ENCODE data around the gene NIM1K.
"Not testable (repeated sequence)": the region's sequence is repeated elsewhere in the genome, so short reads cannot be mapped to it uniquely, and the experiment has no call there.

Gene NIM1K

GRCh38 chr5:43191740-43192557, at the start of gene NIM1K:
Gene NIM1K, plus strand, starts transcription at chr5:43192225. Its CDS starts 53,551 bp downstream, at chr5:43245776.
- peak; percentile 74 for ATAC-seq
- peak within 1 kb of the TSS; percentile 92 to 94 for H3K4me3 Mint-ChIP-seq
- H3K4me1 Mint-ChIP-seq, result peaks cover 47% of the 10 kb centered on the region
- peak within 1 kb of the TSS; percentile 95 to 99 for H3K27ac Mint-ChIP-seq
- no peaks in the 10 kb centered on the region for H3K9me3 Mint-ChIP-seq
- peaks cover 17% of the 10 kb centered on the region for H3K27me3 Mint-ChIP-seq
- peak; percentile 60 to 61 for DNase-seq

- Mint-ChIP-seq H3K4me1 (peaks cover 12% of the 10 kb centered on the region), H3K9me3 (no peaks in the 10 kb centered on the region), H3K4me3 (no peak overlapping the region), H3K27ac (peak overlapping the region in 1 of 2 donors; percentile 48), H3K27me3 (no peaks in the 10 kb centered on the region)
- DNase-seq (no peak), ATAC-seq (no peak)
Observed at GRCh38 chr5:43145071-43145470, 47.0 kb upstream of the NIM1K start.

GRCh38 chr5:43146958-43147357, 45.1 kb upstream of the NIM1K start:
- Mint-ChIP-seq H3K27me3 (no peaks in the 10 kb centered on the region), H3K4me3 (no peak overlapping the region), H3K4me1 (peaks cover 8% of the 10 kb centered on the region), H3K27ac (no peak overlapping the region), H3K9me3 (no peaks in the 10 kb centered on the region)
- DNase-seq (no peak), ATAC-seq (no peak)

- DNase-seq (no peak), ATAC-seq (no peak)
- Mint-ChIP-seq H3K9me3 (no peaks in the 10 kb centered on the region), H3K4me3 (no peak overlapping the region), H3K27me3 (no peaks in the 10 kb centered on the region), H3K27ac (no peak overlapping the region), H3K4me1 (peaks cover 2% of the 10 kb centered on the region)
Observed at GRCh38 chr5:43148417-43148816, 43.6 kb upstream of the NIM1K start.

GRCh38 chr5:43149231-43149630, 42.8 kb upstream of the NIM1K start:
- ATAC-seq, result no peak
- no peak for DNase-seq
- Mint-ChIP-seq H3K27me3 (no peaks in the 10 kb centered on the region), H3K4me3 (no peak overlapping the region), H3K9me3 (no peaks in the 10 kb centered on the region), H3K4me1 (peaks cover 7% of the 10 kb centered on the region), H3K27ac (no peak overlapping the region)

- peak overlapping the region in 1 of 2 donors; percentile 63 for H3K27ac Mint-ChIP-seq
- no peak overlapping the region for H3K4me3 Mint-ChIP-seq
- H3K4me1 Mint-ChIP-seq, result peaks cover 8% of the 10 kb centered on the region
- H3K27me3 Mint-ChIP-seq, result no peaks in the 10 kb centered on the region
- ATAC-seq (no peak), DNase-seq (no peak)
- no peaks in the 10 kb centered on the region for H3K9me3 Mint-ChIP-seq
Observed at GRCh38 chr5:43150075-43150474, 42.0 kb upstream of the NIM1K start.

GRCh38 chr5:43150748-43151147, 41.3 kb upstream of the NIM1K start:
- ATAC-seq (no peak), DNase-seq (no peak)
- H3K4me3 Mint-ChIP-seq, result no peak overlapping the region
- H3K27me3 Mint-ChIP-seq, result no peaks in the 10 kb centered on the region
- peaks cover 15% of the 10 kb centered on the region for H3K4me1 Mint-ChIP-seq
- no peak overlapping the region for H3K27ac Mint-ChIP-seq
- H3K9me3 Mint-ChIP-seq, result no peaks in the 10 kb centered on the region

- Mint-ChIP-seq H3K27ac (no peak overlapping the region), H3K9me3 (no peaks in the 10 kb centered on the region), H3K27me3 (no peaks in the 10 kb centered on the region), H3K4me1 (peaks cover 21% of the 10 kb centered on the region), H3K4me3 (no peak overlapping the region)
- no peak for DNase-seq
- no peak for ATAC-seq
Observed at GRCh38 chr5:43152946-43153345, 39.1 kb upstream of the NIM1K start.

GRCh38 chr5:43154469-43154868, 37.6 kb upstream of the NIM1K start:
- DNase-seq (no peak), ATAC-seq (no peak)
- H3K4me1 Mint-ChIP-seq, result peaks cover 21% of the 10 kb centered on the region
- no peak overlapping the region for H3K27ac Mint-ChIP-seq
- H3K9me3 Mint-ChIP-seq, result no peaks in the 10 kb centered on the region
- no peak overlapping the region for H3K4me3 Mint-ChIP-seq
- no peaks in the 10 kb centered on the region for H3K27me3 Mint-ChIP-seq

- Mint-ChIP-seq H3K27ac (peak overlapping the region in 1 of 2 donors; percentile 9), H3K9me3 (no peaks in the 10 kb centered on the region), H3K4me1 (peaks cover 29% of the 10 kb centered on the region), H3K27me3 (no peaks in the 10 kb centered on the region), H3K4me3 (no peak overlapping the region)
- ATAC-seq (no peak), DNase-seq (no peak)
Observed at GRCh38 chr5:43155394-43156096, 36.5 kb upstream of the NIM1K start.

- H3K4me3 Mint-ChIP-seq, result no peak overlapping the region
- H3K4me1 Mint-ChIP-seq, result peaks cover 37% of the 10 kb centered on the region
- DNase-seq (no peak), ATAC-seq (peak; percentile 59)
- H3K27ac Mint-ChIP-seq, result no peak overlapping the region
- H3K27me3 Mint-ChIP-seq, result no peaks in the 10 kb centered on the region
- no peaks in the 10 kb centered on the region for H3K9me3 Mint-ChIP-seq
Observed at GRCh38 chr5:43156388-43156787, 35.6 kb upstream of the NIM1K start.

- ATAC-seq, result no peak
- no peak for DNase-seq
- H3K27me3 Mint-ChIP-seq, result no peaks in the 10 kb centered on the region
- H3K4me1 Mint-ChIP-seq, result peaks cover 41% of the 10 kb centered on the region
- no peaks in the 10 kb centered on the region for H3K9me3 Mint-ChIP-seq
- H3K27ac Mint-ChIP-seq, result no peak overlapping the region
- H3K4me3 Mint-ChIP-seq, result no peak overlapping the region
Observed at GRCh38 chr5:43157068-43157467, 35.0 kb upstream of the NIM1K start.

- ATAC-seq, result peak; percentile 81
- H3K4me3 Mint-ChIP-seq, result peak overlapping the region in 1 of 2 donors; percentile 34
- H3K4me1 Mint-ChIP-seq, result peaks cover 21% of the 10 kb centered on the region
- H3K9me3 Mint-ChIP-seq, result no peaks in the 10 kb centered on the region
- peak overlapping the region; percentile 68 to 84 for H3K27ac Mint-ChIP-seq
- no peaks in the 10 kb centered on the region for H3K27me3 Mint-ChIP-seq
- DNase-seq, result peak in 1 of 2 donors; percentile 19
Observed at GRCh38 chr5:43161244-43161643, 30.8 kb upstream of the NIM1K start.

- H3K9me3 Mint-ChIP-seq, ATAC-seq: not testable (repeated sequence)
Observed at GRCh38 chr5:43164801-43165200, 27.2 kb upstream of the NIM1K start.

GRCh38 chr5:43165323-43165722, 26.7 kb upstream of the NIM1K start:
- H3K4me1 Mint-ChIP-seq, result peaks cover 14% of the 10 kb centered on the region
- DNase-seq (no peak), ATAC-seq (no peak)
- H3K27ac Mint-ChIP-seq, result no peak overlapping the region
- no peak overlapping the region for H3K4me3 Mint-ChIP-seq
- no peaks in the 10 kb centered on the region for H3K27me3 Mint-ChIP-seq
- no peaks in the 10 kb centered on the region for H3K9me3 Mint-ChIP-seq

More at GRCh38 chr5:43164801-43165200, 27.2 kb upstream of the NIM1K start:
- not testable (repeated sequence) for H3K27me3 Mint-ChIP-seq, DNase-seq, H3K27ac Mint-ChIP-seq, H3K4me3 Mint-ChIP-seq
- H3K4me1 Mint-ChIP-seq, result peaks cover 18% of the 10 kb centered on the region

- no peak overlapping the region for H3K4me3 Mint-ChIP-seq
- no peak overlapping the region for H3K27ac Mint-ChIP-seq
Observed at GRCh38 chr5:43168175-43168574, 23.9 kb upstream of the NIM1K start.

More at GRCh38 chr5:43168175-43168574, 23.9 kb upstream of the NIM1K start:
- no peaks in the 10 kb centered on the region for H3K27me3 Mint-ChIP-seq
- no peak for DNase-seq
- H3K4me1 Mint-ChIP-seq, result no peaks in the 10 kb centered on the region
- H3K9me3 Mint-ChIP-seq, result no peaks in the 10 kb centered on the region
- no peak for ATAC-seq

Measured in stimulated activated naive CD8-positive, alpha-beta T cell treated with anti-CD3 and anti-CD28 coated beads, Interleukin-15, amount 100 ng/mL, for 72 hours (primary cell).